ENCODE data around the gene REPIN1.

- TF ChIP-seq POLR2AphosphoS5 (IDR thresholded peaks at IDR 0.05) (no peak), POLR2A (IDR thresholded peaks at IDR 0.05) (no peak)
- TF ChIP-seq, protein P1, sequence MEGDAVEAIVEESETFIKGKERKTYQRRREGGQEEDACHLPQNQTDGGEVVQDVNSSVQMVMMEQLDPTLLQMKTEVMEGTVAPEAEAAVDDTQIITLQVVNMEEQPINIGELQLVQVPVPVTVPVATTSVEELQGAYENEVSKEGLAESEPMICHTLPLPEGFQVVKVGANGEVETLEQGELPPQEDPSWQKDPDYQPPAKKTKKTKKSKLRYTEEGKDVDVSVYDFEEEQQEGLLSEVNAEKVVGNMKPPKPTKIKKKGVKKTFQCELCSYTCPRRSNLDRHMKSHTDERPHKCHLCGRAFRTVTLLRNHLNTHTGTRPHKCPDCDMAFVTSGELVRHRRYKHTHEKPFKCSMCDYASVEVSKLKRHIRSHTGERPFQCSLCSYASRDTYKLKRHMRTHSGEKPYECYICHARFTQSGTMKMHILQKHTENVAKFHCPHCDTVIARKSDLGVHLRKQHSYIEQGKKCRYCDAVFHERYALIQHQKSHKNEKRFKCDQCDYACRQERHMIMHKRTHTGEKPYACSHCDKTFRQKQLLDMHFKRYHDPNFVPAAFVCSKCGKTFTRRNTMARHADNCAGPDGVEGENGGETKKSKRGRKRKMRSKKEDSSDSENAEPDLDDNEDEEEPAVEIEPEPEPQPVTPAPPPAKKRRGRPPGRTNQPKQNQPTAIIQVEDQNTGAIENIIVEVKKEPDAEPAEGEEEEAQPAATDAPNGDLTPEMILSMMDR (IDR thresholded peaks at IDR 0.05 in 8 of 11, conservative IDR thresholded peaks at IDR 0.05 in 3 of 11), result no peak
These were observed 23.6 kb upstream of the REPIN1 start for GRCh38 chr7:150345012-150345411.

All from spleen (tissue), 7 donors.